Left renal cortex interstitium (tissue), 4 donors: ENCODE results near the gene COL4A2. TPM values are rescaled to one million over a fixed set of nuclear protein-coding genes. Genes with fewer than 3 reads are reported as not detected.

Experiments used
- DNase-seq, 4 donors: peaks; one replicate each; pipeline ENCODE4 v3.0.0-alpha.2; 2013; ENCODE audit warnings: low read depth in 4 of 4, low spot score in 2 of 4, missing footprints in 1 of 4
- polyA plus RNA-seq, 4 donors: library from polyadenylated mRNA; unstranded; fragments of 120-200 nt; gene quantifications; one replicate each; pipeline ENCODE4 v1.2.1, GENCODE V29; 2013; ENCODE audit not compliant: insufficient read length in 4 of 4

The COL4A2 gene
- polyA plus RNA-seq, 4 donors = 413 to 571 (median 494) TPM

GRCh38 chr13:110541526-110541920, 234.4 kb downstream of the COL4A2 start:
- no peak for DNase-seq

DNA sequence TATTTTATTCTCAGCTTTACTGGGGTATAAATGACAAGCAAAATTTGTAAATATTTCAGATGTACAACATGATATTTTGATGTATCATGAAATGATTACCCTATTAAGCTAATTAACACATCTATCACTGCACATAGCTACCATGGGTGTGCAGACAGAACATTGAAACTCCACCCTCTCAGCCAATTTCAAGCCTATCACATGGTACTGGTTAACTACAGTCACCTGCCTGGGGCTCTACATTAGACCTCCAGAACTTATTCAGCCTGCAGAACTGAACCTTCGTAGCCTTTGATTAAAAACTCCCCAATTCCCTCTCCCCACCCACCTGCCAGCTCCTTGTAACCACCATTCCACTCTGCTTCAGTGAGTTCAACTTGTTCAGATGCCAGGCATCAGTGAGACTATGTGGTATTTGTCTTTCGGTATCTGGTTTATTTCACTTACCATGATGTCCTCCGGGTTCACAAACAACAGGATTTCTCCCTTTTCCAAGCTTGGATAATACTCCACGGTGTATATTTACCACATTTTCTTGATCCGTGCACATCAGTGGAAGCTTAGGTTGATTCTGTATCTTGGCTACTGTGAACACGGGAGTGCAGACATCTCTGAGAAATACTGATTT, 235.2 kb downstream of the COL4A2 start:
- DNase-seq = no peak

GRCh38 chr13:110546378-110546777, 239.3 kb downstream of the COL4A2 start:
- DNase-seq = no peak

DNA sequence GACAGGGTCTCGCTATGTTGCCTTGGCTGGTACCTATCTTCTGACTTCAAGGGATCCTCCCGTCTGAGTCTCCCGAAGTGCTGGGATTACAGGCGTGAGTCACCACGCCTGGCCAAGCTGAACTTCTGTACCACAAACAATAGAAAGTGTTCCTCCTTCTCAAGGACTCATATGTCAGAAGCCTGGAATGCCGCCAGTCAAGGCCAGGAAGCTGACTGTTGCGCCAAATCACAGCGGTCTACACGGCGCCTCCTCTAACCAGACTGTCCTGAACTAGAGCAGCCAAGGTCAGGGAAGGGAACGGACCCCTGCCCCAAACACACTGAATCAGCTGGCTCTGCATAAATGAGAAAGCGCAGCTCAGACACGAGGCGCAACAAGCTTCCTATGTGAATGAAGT, 239.8 kb downstream of the COL4A2 start:
- no peak for DNase-seq

GRCh38 chr13:110548891-110549794, 242.1 kb downstream of the COL4A2 start:
- DNase-seq = no peak

DNA sequence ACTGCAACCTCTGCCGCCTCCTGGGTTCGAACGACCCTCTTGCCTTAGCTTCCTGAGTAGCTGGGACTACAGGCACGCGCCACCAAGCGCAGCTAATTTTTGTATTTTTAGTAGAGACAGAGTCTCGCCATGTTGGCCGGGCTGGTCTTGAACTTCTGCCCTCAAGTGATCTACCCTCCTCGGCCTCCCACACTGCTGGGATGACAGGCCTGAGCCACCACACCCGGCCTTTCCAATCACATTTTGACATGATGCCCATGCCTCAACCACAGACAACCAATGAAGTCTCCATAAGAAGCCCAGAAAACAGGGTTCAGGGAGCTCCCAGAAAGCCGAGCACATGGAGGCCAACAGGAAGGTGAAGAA, 242.7 kb downstream of the COL4A2 start:
- DNase-seq = no peak

DNA sequence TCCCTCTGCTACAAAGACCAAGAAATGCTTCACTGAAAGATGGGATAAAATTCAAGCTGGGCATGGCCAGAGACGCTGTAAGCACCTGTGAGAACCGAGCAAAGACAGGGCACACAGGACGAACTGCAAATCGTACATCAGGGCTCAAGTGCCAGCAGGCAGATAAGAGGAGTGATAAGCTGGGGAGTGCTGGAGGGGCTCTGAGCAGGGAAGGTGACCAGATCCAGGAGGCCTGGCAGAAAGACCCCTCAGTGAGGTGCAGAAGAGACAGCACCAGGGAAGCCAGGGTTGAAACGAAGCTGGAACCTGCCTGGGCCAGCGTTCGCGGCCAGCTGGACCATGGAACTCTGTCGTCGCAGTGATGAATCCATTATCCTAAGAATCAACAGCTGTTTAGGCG, 244.2 kb downstream of the COL4A2 start:
- no peak for DNase-seq

- no peak for DNase-seq
These were observed 245.7 kb downstream of the COL4A2 start for GRCh38 chr13:110552767-110553166.

DNA sequence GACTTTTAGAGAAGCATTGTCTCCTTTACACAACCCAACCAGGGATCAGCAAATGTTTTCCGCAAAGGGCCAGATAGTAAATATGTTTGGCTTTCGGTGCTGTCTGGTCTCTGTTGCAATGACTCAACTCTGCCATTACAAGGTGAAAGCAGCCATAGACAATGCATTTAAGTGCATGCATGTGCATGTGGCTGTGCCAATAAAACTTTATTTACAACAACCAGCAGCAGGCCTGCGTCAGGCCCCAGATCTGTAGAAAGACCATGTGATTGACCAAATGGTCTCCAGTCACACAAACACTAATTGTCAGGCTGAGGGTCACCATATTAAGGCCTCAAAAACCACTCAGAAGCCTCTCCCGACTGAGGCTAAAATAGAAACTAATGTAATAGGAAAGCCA, 246.3 kb downstream of the COL4A2 start:
- no peak for DNase-seq

- no peak for DNase-seq
These were observed 247.2 kb downstream of the COL4A2 start for GRCh38 chr13:110554227-110554836.

- DNase-seq = no peak
These were observed 247.9 kb downstream of the COL4A2 start for GRCh38 chr13:110554946-110555345.

DNA sequence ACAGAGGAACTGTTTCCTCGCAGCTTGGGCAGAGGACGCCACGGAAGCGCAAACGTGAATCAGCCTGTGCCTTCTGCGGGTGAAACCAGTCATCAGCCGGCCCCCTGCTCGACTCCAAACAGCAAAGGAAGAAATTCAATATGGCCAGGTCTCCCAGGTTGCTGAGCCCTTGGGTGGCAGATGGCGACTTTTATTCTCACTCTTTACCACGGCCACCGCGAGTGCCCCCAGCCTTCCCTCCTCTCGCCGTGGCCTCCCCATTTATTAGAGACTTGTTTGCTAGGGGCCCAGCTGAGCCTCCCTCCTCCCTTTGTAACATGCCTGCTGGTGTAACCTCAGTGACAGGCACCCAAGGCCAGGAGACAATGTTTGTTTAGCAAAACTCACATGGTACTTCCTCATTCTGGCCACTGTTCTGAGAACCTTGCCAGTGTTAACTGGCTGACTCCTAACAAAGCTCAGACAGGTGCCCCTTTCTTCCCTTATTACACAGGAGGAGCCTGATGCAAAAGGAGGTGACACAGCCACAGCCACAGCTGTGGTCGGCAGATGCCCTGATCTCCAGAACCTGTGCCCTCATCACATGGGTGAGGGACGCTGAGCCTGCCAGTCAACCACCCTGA, 248.6 kb downstream of the COL4A2 start:
- DNase-seq = no peak

- DNase-seq = no peak
These were observed 249.1 kb downstream of the COL4A2 start for GRCh38 chr13:110556224-110556606.

- DNase-seq = no peak
These were observed 250.0 kb downstream of the COL4A2 start for GRCh38 chr13:110557082-110557481.

GRCh38 chr13:110557610-110558305, 250.7 kb downstream of the COL4A2 start:
- no peak for DNase-seq

- DNase-seq = no peak
These were observed 252.4 kb downstream of the COL4A2 start for GRCh38 chr13:110559429-110559943.

DNA sequence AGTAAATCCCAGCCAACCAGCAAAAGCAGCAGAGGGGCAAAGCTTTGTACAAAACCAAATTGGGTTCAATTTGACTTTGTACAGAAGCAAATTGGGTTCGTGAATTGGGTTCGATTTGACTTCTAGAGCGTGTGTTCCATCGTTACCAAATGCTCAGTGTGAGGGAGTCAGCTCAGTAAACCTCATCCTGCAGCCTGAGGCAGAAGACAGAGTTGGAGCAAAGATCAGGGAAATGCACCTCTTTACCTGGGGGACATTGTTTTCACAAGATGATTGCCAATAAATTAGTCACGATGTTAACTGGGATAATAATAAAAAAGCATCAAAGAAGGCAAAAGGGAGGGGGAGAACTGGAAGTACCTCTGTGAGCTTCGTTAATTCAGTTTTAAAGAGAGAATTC, 252.9 kb downstream of the COL4A2 start:
- no peak for DNase-seq

GRCh38 chr13:110560601-110561343, 253.7 kb downstream of the COL4A2 start:
- DNase-seq = no peak

DNA sequence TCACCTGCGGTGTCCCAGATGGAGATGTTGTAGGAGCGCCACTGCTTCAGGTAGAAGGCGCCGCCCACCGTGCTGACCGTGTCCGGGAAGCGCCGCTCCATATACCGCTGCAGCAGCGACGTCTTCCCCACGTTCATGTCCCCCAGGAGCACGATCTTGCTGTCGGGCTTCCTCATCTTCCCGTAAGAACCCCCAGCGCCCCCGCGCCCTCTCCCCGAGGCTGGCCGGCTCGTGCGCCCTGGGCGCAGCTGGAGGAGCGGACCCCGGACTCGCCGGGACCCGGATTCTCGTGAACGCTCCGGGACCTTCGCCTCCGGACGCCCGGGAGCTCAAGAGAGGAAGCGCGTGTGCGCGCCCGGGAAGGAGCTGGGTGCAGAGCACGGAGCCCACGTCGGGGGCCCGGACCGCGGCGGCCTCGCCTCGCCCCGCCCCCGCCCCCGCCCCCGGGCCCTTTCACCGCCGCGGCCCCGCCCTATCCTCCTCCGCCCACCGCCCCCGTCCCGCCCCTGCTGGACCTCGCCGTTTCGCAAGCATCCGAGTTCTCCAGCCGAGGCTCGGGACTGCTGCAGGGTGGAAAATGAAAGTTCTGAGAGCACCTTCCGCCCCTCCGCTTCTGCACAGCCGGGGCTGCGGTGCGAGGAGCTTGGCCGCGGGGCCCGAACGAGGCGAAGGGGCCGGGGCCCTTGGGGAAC, 254.4 kb downstream of the COL4A2 start, which contains the start of gene RAB20:
TSS of gene RAB20 (minus strand) at position 379 of the 692 bp plus-strand sequence. CDS start at position 176, 203 bp downstream.
- DNase-seq = no peak
